GM23338 (cell line): ENCODE data around the gene MVP. TPM values are rescaled to one million over a fixed set of nuclear protein-coding genes. Genes with fewer than 3 reads are reported as not detected.

ENCODE experiments used
- ATAC-seq: fragments of 200-7000 bp; cut with Tn5 transposase; 3 replicates; pipeline ENCODE4 v1.9.1; 2020
- DNase-seq: peaks from one replicate; pipeline ENCODE4 v3.0.0-alpha.2; 2015; ENCODE audit warnings: low spot score
- H2AFZ ChIP-seq: fragments of 200-600 bp; sonication (generic); 2 replicates; pipeline ENCODE4 v1.8.0; 2016; ENCODE audit warnings: antibody characterized with exemption, mild to moderate bottlenecking, moderate library complexity
- H3F3A ChIP-seq: fragments of 200-600 bp; sonication (generic); replicated peaks from 2 replicates; pipeline ENCODE4 v1.8.0; 2017; ENCODE audit warnings: antibody characterized with exemption, mixed run types, low read depth
- H3K27ac ChIP-seq: fragments of 200-600 bp; sonication (generic); 2 replicates; pipeline ENCODE4 v1.6.1; 2016; ENCODE audit warnings: low read depth
- H3K27me3 ChIP-seq: fragments of 200-600 bp; sonication (generic); 2 replicates; pipeline ENCODE4 v1.8.0; 2016; ENCODE audit warnings: mild to moderate bottlenecking, mixed run types, moderate library complexity; ENCODE audit not compliant: insufficient read depth
- H3K36me3 ChIP-seq: fragments of 200-600 bp; sonication (generic); 2 replicates; pipeline ENCODE4 v1.8.0; 2016; ENCODE audit warnings: mild to moderate bottlenecking; ENCODE audit not compliant: insufficient read depth
- H3K4me1 ChIP-seq: fragments of 200-600 bp; sonication (generic); 2 replicates; pipeline ENCODE4 v1.8.0; 2016; ENCODE audit warnings: mild to moderate bottlenecking, moderate library complexity; ENCODE audit not compliant: insufficient read depth
- H3K4me2 ChIP-seq: fragments of 200-600 bp; sonication (generic); 2 replicates; pipeline ENCODE4 v1.7.1; 2017; ENCODE audit warnings: mixed run types
- H3K4me3 ChIP-seq: fragments of 200-600 bp; sonication (generic); 2 replicates; pipeline ENCODE4 v1.6.1; 2016; ENCODE audit warnings: mixed run types
- H3K79me2 ChIP-seq: fragments of 200-600 bp; sonication (generic); replicated peaks from 2 replicates; pipeline ENCODE4 v1.8.0; 2017; ENCODE audit warnings: mild to moderate bottlenecking; ENCODE audit not compliant: insufficient read depth
- H3K9me2 ChIP-seq: fragments of 200-600 bp; sonication (generic); 2 replicates; pipeline ENCODE4 v1.8.0; 2017; ENCODE audit not compliant: insufficient read depth
- H4K20me1 ChIP-seq: fragments of 200-600 bp; sonication (generic); replicated peaks from 2 replicates; pipeline ENCODE4 v1.8.0; 2017; ENCODE audit warnings: mild to moderate bottlenecking; ENCODE audit not compliant: insufficient read depth
- H3K27ac Mint-ChIP-seq: 2 replicates; pipeline ENCODE4 v1.8.0; 2020; ENCODE audit warnings: inconsistent platforms, mild to moderate bottlenecking, moderate library complexity, mixed read lengths
- H3K27me3 Mint-ChIP-seq: 3 replicates; pipeline ENCODE4 v1.8.0; 2022; ENCODE audit warnings: low read depth, mild to moderate bottlenecking, moderate library complexity, mixed read lengths, inconsistent platforms; ENCODE audit not compliant: insufficient read depth, poor library complexity
- H3K36me3 Mint-ChIP-seq: 3 replicates; pipeline ENCODE4 v1.8.0; 2021; ENCODE audit warnings: low read depth, mild to moderate bottlenecking, inconsistent platforms, moderate library complexity, mixed read lengths
- H3K4me1 Mint-ChIP-seq: 3 replicates; pipeline ENCODE4 v1.8.0; 2020; ENCODE audit warnings: mild to moderate bottlenecking, inconsistent platforms, mixed read lengths
- H3K4me3 Mint-ChIP-seq: 3 replicates; pipeline ENCODE4 v1.8.0; 2021; ENCODE audit warnings: moderate library complexity, mild to moderate bottlenecking, inconsistent platforms, mixed read lengths
- H3K9me3 Mint-ChIP-seq: 3 replicates; pipeline ENCODE4 v1.8.0; 2020; ENCODE audit warnings: moderate library complexity, mild to moderate bottlenecking, inconsistent platforms, mixed read lengths
- EZH2 ChIP-seq: fragments of 200-600 bp; sonication (generic); IDR thresholded peaks from one replicate; pipeline ENCODE4 v1.8.0; 2017; ENCODE audit warnings: antibody characterized with exemption, mild to moderate bottlenecking, low read depth; ENCODE audit not compliant: unreplicated experiment
- NANOG ChIP-seq: IDR thresholded peaks from 2 replicates; pipeline ENCODE4 v1.6.1; 2016; ENCODE audit warnings: antibody characterized with exemption, borderline replicate concordance
- POLR2AphosphoS5 ChIP-seq: IDR thresholded peaks from 2 replicates; pipeline ENCODE4 v1.6.1; 2016; ENCODE audit warnings: antibody characterized with exemption, low read depth
- polyA plus RNA-seq: library from polyadenylated mRNA; unstranded; fragments of >200 nt; fragmentation: Nextera tagmentation; extraction: Ambion mirVana; gene quantifications from 2 replicates; pipeline ENCODE4 v1.2.1, GENCODE V29; 2016
- total RNA-seq: library from RNA; depleted of rRNA; stranded (reverse); fragments of >200 nt; shearing (Covaris generic); gene quantifications from 2 replicates; pipeline ENCODE4 v1.2.3, GENCODE V29; 2014
- TF ChIP-seq, protein P1 (sequence below): IDR thresholded peaks from 2 replicates; pipeline ENCODE4 v1.6.1; 2016; ENCODE audit warnings: antibody characterized with exemption

Gene MVP
- total and polyA plus RNA-seq, 2 experiments from 2014 or later, result 1.4 to 3.7 TPM

DNA sequence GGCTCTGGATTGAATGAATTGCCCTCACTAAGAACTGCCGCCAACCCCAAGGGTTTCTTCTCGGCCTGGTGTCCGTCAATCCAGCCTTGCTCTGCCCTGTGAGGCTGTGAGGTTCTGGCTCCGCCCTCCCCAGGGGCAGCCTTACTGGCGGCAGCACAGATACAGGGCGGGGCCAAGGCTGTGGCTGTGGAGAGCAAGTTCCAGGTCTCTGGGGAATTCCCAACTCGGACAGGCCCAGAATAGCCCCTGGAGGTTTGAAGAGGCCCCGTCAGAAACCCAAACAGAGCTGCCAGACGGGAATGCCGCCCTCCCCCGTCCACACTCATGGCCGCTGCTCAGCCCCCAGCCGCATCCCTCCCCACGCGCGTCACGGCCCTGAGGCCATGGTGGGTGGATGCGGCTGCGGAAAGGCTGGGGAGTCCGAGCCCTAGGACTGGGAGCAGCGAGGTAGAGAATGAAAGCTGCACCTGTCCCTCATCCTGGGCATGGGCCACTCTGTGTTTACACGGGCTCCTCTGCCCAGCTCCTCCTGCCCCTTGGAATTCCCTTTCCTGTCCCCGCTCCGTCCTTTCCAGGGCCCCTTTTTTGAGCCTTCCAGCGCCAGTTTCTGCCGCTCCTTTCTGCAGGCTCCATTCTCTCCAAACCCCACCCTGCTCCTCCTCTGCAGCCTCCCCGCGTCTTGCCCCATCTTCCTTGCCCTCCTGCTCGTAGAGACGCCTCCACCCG, 8.9 kb upstream of the MVP start:
- Mint-ChIP-seq H3K9me3 (peaks cover 8% of the 10 kb centered on the region), H3K36me3 (peaks cover 31% of the 10 kb centered on the region), H3K4me3 (peak overlapping the region; percentile 86), H3K27me3 (peaks cover 49% of the 10 kb centered on the region), H3K4me1 (peaks cover 53% of the 10 kb centered on the region), H3K27ac (peak overlapping the region; percentile 75)
- Histone ChIP-seq H3K36me3 (peaks cover 9% of the 10 kb centered on the region; the same call in 1 of the 2 replicates), H3K27ac (peak overlapping the region; percentile 89), H4K20me1 (peaks cover 13% of the 10 kb centered on the region; the same call in 1 of the 2 replicates), H3K4me2 (peak overlapping the region; percentile 98), H3K27me3 (no peaks in the 10 kb centered on the region), H3F3A (peaks cover 33% of the 10 kb centered on the region), H3K79me2 (peaks cover 28% of the 10 kb centered on the region), H3K9me2 (no peaks in the 10 kb centered on the region), H2AFZ (peak overlapping the region; percentile 43; the same call in 1 of the 2 replicates), H3K4me1 (peaks cover 57% of the 10 kb centered on the region), H3K4me3 (peak overlapping the region; percentile 100)
- TF ChIP-seq NANOG, result no peak
- no peak for TF ChIP-seq EZH2
- peak; percentile 67 for TF ChIP-seq POLR2AphosphoS5
- ATAC-seq (peak; percentile 67), DNase-seq (peak; percentile 99)

DNA sequence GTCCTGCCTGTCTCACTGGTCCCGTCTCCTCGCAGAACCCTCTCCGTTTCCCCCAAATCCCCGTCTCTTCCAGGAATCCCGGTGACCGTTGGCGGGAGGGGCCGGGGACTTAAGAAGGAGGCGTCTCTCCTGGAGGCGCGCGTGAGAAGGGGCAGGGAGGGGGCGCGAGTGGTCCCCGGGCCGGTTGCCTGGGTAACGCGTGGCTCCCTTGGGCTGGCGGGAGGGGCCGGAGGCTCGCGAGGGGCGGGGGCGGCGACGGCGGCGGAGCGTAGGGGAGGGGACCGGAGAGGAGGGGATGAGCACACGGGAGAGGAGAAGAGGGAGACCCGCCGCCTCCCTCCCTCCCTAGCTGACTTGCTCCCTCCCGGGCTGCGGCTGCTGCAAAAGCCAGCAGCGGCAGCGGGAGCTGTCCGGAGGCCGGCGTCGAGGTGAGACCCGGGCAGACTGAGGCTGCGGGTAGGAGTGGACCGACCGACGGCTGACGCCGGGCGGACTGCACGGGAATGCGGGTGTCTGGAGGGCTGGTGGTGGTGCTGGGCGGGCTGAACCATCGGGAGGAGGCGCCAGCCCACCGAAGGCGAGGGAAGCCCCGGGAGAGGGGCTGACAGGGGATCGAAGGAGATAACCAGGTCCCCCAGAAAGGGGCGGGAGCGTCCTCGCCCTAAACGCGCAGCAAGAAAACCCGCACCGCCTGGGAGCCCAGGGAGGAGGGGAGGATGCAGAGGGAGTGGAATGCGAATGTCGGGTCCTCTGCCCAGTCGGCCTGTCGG, 8.2 kb upstream of the MVP start, which contains the start of gene PRRT2:
TSS of gene PRRT2 (plus strand) at position 298 of the 770 bp plus-strand sequence. CDS start 862 bp downstream, outside the sequence.
- peak within 1 kb of the TSS; percentile 89 for H3K27ac ChIP-seq

More for the DNA sequence above, 8.2 kb upstream of the MVP start, which contains the start of gene PRRT2:
- DNase-seq (peak; percentile 71), ATAC-seq (peak; percentile 6)
- peaks cover 13% of the 10 kb centered on the region; the same call in 1 of the 2 replicates for H4K20me1 ChIP-seq
- peaks cover 58% of the 10 kb centered on the region for H3K4me1 ChIP-seq
- H3F3A ChIP-seq, result peaks cover 38% of the 10 kb centered on the region
- peak within 1 kb of the TSS; percentile 87 for H2AFZ ChIP-seq
- H3K27me3 ChIP-seq, result no peaks in the 10 kb centered on the region
- no peaks in the 10 kb centered on the region for H3K9me2 ChIP-seq
- Mint-ChIP-seq H3K4me3 (peak within 1 kb of the TSS; percentile 86), H3K4me1 (peaks cover 54% of the 10 kb centered on the region), H3K36me3 (peaks cover 35% of the 10 kb centered on the region), H3K9me3 (peaks cover 8% of the 10 kb centered on the region), H3K27ac (peak within 1 kb of the TSS; percentile 75), H3K27me3 (peaks cover 49% of the 10 kb centered on the region)
- peaks cover 9% of the 10 kb centered on the region; the same call in 1 of the 2 replicates for H3K36me3 ChIP-seq
- TF ChIP-seq, protein P1, sequence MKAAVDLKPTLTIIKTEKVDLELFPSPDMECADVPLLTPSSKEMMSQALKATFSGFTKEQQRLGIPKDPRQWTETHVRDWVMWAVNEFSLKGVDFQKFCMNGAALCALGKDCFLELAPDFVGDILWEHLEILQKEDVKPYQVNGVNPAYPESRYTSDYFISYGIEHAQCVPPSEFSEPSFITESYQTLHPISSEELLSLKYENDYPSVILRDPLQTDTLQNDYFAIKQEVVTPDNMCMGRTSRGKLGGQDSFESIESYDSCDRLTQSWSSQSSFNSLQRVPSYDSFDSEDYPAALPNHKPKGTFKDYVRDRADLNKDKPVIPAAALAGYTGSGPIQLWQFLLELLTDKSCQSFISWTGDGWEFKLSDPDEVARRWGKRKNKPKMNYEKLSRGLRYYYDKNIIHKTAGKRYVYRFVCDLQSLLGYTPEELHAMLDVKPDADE, result no peak
- TF ChIP-seq POLR2AphosphoS5, result peak; percentile 42; the same call in 1 of the 2 replicates
- peak within 1 kb of the TSS; percentile 98 for H3K4me2 ChIP-seq
- peaks cover 29% of the 10 kb centered on the region for H3K79me2 ChIP-seq
- peak within 1 kb of the TSS; percentile 100 for H3K4me3 ChIP-seq
